Measurements from ENCODE around the gene HOXA7.

HOXA7 gene

GRCh38 chr7:27118580-27118979, 37.9 kb downstream of the HOXA7 start:
- DNase-seq (ENCODE audit: low read depth) = no peak

DNA sequence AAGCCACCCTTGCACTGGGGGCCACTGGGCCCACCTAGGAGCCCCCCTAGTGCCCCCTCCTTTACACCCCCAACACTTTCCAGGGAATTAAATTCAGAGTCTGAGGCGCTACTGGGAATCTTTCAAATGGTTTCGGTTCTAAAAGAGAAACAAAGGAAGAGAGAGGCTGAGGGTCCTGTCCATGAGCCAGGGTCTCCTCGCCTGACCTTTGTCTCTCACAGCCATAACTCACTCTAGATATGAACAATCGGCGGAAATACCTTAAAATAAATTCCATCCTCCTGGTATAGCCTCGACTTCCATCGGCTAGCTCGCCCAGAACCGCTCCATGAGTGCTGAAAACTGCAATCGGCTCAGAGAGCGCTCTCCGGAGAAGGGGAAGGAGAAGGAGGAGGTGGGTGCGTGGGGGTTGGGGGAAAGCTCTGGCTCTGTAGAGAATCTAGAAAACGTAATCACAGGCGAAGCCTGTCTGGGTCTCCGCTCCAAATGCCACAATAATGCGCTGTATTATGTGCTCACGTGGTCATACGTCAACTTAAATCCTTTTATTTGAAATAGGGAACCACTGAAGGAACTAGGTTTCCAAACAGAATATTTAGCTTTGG, 38.5 kb downstream of the HOXA7 start:
- no peak for DNase-seq (ENCODE audit: low read depth)

- no peak for DNase-seq (ENCODE audit: low read depth)
Observed at GRCh38 chr7:27116962-27117886, 39.3 kb downstream of the HOXA7 start.

DNA sequence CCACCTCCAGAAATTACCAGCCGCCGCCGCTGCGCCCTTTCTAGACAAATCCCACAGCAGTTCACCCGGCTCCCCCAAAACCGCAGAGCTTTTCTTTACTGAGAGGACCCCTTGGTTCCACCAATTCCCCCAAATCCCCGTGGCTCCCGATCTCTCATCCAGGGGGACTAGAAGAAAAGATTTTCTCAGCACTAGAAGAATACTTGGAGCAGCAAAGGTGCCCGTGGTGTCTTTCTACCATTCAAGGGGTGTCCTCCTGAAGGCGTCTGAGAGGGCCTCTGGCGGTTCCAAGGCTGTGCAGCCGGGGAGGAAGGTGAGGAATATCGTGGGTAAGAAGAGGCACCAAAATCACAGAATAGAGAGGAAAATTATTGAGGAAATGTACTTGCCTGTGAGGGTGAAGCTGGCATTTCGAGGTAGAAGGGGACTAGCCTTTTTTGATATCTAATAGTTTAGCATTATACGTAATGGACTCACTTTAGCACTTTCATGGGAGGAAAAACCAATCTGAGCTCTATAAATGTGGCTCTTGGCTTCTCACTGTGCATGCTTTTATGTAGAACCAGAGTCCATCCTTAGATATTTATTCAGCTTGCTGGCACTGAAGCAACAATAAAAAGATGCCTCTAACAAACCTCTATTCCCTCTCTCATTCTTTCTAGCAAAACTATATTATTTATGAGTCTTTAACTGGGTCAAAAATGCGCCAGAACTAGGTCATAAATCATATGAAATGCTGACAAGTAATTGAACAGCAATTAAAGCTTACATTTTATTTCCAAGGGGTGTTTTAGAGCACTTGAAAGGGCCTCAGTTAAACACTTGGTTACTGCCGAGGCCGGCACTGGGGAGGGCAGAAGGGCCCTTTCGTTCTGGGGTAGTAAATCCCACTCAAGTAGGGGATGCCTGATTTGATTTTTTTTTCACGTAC, 40.2 kb downstream of the HOXA7 start:
- no peak for DNase-seq (ENCODE audit: low read depth)

GRCh38 chr7:27115221-27116026, 41.1 kb downstream of the HOXA7 start:
- no peak for DNase-seq (ENCODE audit: low read depth)

DNA sequence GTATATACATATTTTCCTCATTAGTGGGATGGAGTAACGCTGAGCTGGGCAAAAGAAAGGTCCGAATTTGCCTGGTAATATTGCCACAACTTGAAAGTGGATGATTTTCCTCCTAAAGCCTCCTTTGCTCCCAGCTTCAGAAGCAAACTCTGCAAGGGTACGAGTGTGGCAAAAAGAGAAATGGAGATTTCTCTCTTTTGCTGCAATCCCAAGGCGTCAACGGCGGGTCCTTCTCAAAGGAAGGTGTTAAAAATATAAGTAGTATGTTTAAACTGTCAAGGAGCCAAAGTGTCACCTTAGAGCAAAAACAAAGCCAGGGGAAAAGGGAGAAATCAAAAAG, 41.6 kb downstream of the HOXA7 start:
- no peak for DNase-seq (ENCODE audit: low read depth)

DNA sequence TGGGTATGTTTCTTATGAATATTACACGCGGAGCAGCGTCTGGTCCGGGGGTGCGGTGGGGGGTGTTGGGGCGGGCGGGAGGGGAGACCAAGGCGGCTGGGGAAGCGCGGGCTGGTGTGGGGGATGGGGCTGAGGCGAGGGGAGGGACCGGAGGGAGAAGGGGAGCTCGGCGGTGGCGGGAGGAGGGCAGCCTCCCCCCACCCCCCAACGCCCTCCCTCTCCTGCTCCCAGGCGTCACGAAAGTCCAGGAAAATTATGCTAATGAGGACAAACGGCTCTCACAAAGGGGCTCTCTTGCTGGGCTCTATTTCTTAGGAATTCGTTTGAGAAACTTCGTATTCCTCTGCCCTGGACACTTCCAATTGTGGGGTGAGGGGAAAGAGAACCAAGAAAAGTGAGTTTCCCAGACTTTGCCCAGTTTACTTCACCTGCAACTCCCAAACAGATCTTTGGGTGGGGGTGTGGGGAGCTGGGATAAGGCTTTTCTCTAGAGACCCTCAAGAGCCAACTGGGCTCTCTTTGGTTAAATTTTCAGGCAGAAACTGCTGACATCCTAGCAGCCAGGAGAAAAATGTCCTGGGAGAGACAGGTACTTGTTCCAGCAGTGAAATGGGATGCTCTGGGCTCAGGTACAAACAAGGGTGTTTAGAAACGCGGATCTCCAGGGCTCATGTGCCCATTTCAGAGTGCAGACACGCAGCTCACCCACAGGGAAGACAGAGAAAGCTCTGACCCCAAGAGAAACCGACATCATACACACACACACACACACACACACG, 42.3 kb downstream of the HOXA7 start:
- no peak for DNase-seq (ENCODE audit: low read depth)

DNA sequence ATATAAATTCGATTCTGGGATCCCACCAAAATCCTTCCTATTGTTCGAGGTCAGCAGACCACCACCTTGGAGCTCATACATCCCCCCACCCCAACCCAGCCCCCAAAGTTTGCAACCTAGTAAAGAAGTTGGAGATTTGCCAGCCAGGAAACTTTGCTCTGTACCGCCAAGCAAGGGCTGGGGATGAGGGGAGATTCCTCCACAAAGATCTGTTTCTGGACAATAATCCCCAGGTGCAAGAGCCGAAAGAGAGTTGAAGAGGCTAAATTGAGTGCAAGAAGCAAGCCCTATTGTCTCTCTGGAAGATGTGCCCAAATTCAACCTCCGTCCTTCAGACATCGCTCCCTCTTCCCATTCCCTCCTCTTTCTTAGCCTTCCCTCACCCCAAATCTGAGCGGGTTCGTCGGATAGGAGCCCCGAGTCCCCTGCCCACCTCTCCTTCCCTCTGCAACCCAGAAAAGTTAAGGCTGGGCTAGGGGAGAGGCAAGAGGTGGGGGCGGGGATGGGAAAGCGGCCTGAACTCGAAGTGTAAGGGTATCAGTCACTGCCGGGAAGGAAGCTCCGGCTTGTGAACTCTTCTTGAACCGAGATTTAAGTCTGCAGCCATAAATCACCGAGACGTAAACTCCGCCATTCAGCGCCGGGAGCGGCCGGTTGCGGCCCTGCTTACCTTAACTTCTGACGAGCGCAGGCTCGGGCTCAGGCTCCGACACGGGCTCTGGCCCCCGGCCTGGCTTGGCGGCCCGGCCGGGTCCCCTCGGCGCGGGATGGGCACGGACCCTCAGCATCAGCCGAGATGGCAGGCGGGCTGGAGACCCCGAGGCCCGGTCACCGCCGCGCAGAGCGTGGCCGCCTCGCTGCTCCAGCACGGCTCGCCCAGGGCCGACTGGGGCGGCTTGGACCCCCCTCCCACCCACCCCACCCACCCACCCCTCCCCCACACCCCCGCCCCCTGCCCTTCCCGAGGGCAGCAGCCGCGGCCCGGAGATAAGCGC, 43.2 kb downstream of the HOXA7 start:
- DNase-seq (ENCODE audit: low read depth) = no peak

DNA sequence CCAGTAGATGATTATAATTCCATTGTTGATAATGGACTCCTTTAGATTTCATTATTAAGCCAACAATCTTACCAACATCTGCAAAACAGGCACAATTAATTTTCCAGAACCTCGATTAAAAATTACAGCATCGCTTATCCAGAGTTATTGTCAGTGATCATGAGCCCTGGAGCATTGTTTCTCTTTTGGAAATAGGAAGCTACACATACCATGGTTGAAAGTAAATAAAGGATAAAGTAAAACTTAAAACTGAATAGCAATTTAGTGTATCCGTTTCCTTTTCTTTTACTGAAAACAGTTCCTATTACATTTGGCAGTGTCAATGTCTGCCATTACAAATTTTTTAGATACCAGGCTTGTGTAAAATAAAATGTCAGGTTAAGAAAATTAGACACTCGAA, 44.1 kb downstream of the HOXA7 start:
- no peak for DNase-seq (ENCODE audit: low read depth)

- no peak for DNase-seq (ENCODE audit: low read depth)
Observed at GRCh38 chr7:27111751-27112277, 44.7 kb downstream of the HOXA7 start.

DNA sequence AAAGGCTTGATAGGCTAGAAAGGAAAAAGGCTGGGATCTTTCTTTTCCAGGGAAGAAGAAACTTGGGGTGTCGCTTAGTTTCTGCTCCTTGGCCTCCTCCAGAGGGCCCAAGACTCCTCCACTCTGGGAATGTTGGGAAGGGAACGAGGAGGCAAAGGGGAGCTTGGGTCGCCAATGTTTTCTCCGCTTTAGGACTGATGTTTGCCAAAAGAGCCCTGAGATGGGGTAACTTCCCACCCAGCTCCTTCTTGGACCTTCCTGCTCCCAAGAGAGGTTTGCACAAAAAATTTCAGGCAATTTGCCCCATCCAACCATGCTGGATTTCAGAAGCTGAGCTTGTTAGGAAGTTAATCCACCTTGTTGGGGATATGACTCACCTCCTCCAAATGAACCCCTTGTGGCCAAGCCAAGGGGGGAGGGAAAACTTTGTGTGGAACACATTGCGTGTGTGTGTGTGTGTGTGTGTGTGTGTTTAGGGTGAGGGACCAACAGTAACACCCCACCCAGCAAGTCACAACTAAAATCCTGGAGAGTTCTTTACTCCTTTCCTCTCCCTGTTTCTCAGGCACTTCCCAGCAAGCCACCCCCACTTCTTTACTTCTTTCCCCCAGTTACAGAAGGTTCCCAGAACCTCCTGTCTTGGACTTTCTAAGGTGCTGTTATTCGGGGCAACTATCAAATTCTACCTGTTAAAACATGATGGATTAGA, 45.3 kb downstream of the HOXA7 start:
- DNase-seq (ENCODE audit: low read depth) = no peak

- no peak for DNase-seq (ENCODE audit: low read depth)
Observed at GRCh38 chr7:27110186-27111031, 46.1 kb downstream of the HOXA7 start.

DNA sequence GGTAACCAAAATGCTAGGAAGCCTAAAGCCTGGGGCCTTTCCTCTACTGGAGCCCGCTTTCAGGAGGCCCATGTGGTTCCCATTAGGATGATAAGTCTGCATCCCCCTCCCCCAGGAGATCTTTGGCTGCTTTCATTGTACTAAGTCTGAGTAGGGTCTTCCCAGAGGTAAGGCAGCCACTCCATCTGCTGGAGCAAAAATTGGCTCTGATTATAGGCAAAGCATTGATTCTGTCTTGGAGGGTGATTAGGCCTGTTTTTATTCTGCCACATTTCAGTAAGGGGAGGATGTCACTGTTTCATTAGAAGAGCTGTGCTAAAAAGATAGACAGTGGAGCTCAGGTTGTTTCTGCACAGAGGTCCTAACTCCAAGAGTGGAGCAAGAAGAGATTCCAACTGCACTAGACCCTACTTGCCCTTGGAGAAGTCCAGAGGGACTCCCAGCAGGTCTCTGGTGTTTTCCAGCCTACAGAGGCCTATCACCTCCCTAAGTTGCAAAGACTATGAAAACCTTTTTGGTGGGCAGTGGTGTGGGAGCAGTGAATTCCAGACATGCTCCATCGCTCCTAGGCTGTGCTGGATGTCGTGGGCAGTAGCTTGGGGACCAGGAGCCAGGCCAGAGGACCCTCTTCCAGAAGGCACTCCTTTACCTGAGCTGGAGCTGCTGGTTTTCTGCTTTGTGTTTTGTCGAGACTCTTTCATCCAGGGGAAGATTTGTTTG, 46.8 kb downstream of the HOXA7 start:
- DNase-seq (ENCODE audit: low read depth) = no peak

DNA sequence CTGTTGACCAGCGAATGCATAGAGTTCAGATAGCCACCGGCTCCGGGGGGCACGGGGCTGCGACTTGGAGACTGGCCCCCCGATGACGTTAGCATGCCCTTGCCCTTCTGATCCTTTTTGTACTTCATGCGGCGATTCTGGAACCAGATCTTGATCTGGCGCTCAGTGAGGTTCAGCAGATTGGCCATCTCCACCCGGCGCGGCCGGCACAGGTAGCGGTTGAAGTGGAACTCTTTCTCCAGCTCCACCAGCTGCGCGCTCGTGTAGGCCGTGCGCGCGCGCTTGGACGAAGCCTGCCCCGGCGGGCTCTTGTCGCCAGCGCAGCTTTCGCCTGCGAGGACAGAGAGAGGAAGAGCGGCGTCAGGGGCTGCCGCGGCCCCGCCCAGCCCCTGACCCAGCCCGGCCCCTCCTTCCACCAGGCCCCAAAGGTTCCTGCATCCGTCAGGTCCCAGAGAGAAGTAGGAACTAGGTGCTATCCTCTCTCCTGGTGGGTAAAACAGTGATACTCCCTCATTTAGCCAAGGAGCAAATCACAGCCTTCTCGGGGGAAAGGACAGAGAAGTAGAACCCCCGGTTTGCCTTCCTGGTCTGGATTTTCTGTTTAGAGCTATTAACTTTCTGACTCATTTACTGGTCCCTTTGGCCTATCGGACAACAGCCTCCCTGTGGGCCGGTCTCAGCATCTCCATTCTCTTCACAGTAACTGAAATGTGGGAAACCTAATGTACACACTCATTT, 47.9 kb downstream of the HOXA7 start:
- DNase-seq (ENCODE audit: low read depth) = no peak

GRCh38 chr7:27107391-27108381, 48.8 kb downstream of the HOXA7 start:
- no peak for DNase-seq (ENCODE audit: low read depth)

Data from HS-5 (cell line).